SU-DHL-6 (cell line): ENCODE measurements around the gene ZNF592.

Source experiments
- CTCF ChIP-seq: fragments of 200-600 bp; sonication (generic); IDR thresholded peaks from one replicate; pipeline ENCODE4 v1.5.1; 2017; ENCODE audit warnings: antibody characterized with exemption, mild to moderate bottlenecking, low read length, moderate library complexity; ENCODE audit not compliant: insufficient read depth, poor library complexity, severe bottlenecking
- EZH2phosphoT487 ChIP-seq: fragments of 200-600 bp; sonication (generic), shearing (Covaris generic); conservative IDR thresholded peaks from 2 replicates; pipeline ENCODE4 v1.6.1; 2018; ENCODE audit warnings: mild to moderate bottlenecking, antibody characterized with exemption, low read length, moderate library complexity, mixed read lengths

GRCh38 chr15:84781495-84781894 lies 33.1 kb downstream of the ZNF592 start:
- TF ChIP-seq CTCF (no peak), EZH2phosphoT487 (no peak)
